ENCODE results near the gene KRTAP4-5.

DNA sequence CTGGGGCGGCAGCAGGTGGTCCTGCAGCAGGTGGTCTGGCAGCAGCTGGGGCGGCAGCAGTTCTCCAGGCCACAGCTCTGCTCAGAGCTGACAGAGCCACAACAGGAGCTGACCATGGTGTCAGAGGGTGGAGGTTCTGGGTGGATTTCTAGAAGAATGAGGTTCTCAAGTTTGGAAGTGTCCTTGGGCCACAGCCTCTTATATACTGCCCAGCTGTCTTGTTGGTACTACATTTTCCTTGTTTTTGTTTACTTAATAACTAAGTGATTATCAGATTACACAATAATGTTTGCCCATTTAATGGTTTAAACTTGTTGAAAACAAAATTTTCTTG is at the start of gene KRTAP4-5:
- TF ChIP-seq, protein P1, sequence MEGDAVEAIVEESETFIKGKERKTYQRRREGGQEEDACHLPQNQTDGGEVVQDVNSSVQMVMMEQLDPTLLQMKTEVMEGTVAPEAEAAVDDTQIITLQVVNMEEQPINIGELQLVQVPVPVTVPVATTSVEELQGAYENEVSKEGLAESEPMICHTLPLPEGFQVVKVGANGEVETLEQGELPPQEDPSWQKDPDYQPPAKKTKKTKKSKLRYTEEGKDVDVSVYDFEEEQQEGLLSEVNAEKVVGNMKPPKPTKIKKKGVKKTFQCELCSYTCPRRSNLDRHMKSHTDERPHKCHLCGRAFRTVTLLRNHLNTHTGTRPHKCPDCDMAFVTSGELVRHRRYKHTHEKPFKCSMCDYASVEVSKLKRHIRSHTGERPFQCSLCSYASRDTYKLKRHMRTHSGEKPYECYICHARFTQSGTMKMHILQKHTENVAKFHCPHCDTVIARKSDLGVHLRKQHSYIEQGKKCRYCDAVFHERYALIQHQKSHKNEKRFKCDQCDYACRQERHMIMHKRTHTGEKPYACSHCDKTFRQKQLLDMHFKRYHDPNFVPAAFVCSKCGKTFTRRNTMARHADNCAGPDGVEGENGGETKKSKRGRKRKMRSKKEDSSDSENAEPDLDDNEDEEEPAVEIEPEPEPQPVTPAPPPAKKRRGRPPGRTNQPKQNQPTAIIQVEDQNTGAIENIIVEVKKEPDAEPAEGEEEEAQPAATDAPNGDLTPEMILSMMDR (IDR thresholded peaks at IDR 0.05) = no peak
- TF ChIP-seq POLR2A (IDR thresholded peaks at IDR 0.05) = no peak
